ENCODE data around the gene PPP1R2.
"Not testable (repeated sequence)": the region's sequence is repeated elsewhere in the genome, so short reads cannot be mapped to it uniquely, and the experiment has no call there.

Gene PPP1R2

GRCh38 chr3:195542698-195543499 is at the start of gene PPP1R2:
PPP1R2 (minus strand) TSS chr3:195543325; CDS start chr3:195543025, 300 bp downstream.
- peak; percentile 86 for DNase-seq

DNA sequence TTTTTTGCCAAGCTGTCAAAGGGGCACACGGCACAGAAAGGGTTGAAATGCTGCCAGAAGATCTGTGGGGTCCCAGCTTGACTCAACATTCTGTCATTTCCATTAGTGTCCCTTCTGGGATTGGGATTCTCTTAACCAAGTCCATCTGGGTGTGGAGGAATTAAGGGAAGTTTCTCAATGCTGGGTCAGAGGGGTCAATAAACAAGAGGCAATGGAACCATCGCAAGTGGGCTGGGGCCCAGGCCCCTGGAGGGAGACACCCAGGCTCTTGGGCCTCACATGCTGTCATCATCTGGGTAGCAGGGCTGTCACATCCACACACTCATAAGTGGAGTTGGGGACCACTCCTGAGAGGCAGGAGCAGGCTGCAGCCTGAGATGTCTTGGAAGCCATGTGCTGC is 48.7 kb upstream of the PPP1R2 start:
- no peak for DNase-seq

DNA sequence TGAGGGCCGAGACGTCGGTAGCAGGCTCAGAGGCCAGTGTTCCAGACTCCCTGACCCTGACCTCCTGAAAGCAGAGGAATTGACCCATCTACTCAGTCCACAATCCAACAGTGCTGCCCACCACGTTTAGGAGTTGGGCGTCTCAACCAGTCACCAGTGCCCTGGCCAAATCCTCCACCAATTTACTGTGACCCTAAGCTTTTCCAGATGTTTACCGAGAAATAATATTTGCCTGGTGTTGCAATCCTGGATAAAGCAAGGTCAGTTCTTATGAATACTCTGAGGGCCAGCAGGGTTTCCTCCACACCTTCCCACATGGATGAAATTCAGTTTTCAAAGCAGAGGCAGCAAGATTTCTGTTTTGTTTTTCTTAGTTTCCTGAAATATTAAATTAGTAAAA is 48.1 kb upstream of the PPP1R2 start:
- no peak for DNase-seq

GRCh38 chr3:195590381-195590780 is 47.3 kb upstream of the PPP1R2 start:
- DNase-seq: not testable (repeated sequence)

GRCh38 chr3:195589796-195590195 is 46.7 kb upstream of the PPP1R2 start:
- DNase-seq: not testable (repeated sequence)

GRCh38 chr3:195587824-195588223 is 44.7 kb upstream of the PPP1R2 start:
- no peak for DNase-seq

- no peak for DNase-seq
Observed at GRCh38 chr3:195587406-195587805, 44.3 kb upstream of the PPP1R2 start.

DNA sequence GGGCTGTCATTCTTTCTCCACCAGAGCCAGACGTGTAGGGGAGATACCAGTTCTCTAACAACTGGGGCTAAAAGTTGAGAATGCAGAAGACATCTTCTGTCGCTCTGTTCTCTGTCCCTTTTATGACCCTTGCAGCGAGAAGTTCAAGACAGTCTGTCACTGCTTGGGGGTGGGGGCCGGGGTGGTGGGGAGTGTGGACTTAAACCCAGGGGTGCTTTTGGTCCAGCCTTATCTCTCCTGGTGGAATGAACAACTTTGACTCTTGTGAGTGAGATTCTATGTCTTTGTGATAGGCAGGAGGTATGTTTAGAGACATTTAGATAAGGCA is 41.4 kb upstream of the PPP1R2 start:
- no peak for DNase-seq

DNA sequence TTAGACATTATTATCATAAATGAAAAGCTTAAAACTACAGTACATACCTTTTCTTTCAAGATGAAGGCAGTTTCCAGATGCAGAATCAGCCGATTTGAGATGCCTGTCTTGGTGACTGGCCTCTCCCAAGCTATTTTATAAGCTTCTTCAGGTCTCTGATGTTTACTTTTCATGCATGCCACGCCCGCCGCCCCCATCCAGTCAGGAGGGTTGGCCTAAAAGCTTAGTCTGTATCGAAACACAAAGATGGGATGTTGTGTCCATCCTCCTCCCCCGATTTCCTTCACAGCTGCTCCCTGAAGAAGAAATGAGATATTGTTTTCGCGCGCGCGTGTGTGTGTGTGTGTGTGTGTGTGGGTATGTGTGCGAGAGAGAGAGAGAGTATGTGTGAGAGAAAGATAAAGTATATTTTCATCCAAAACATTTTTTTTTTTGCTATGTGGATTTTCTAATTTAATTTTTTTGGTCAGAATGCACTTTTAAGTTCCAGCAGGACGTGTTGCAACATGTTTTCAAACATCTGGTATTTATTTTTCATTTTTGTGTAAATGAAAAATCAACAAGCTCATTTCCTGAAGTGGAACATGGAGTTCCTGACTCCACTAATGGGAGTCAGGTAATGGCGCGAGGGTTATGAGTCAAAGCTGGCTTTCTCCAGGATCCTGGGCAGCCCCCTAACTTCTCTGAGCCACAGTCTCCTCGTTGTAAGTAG is 40.9 kb upstream of the PPP1R2 start, which contains the start of gene APOD:
Gene APOD (minus strand): TSS at position 110 of the 712 bp plus-strand sequence. CDS start 4,479 bp downstream, outside the sequence.
- no peak for DNase-seq

DNA sequence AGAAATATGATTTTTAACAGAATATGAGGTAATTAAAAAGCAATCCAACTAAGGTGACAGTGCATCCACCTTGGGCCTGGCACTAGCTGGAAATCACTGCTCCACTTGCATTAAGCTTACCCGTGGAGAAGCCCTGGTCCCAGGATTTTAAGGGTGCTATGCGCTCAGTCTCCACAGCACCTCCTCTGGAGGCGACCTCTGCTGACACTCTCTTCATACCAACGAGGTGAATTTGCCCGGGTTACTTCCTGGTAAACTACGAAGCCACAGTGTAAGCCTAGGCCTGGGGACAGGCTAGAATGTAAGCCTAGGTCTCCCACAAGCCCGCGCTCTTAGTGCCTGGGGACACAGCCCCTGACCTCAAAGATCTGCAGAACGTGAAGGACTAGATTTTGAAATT is 39.8 kb upstream of the PPP1R2 start:
- no peak for DNase-seq

DNA sequence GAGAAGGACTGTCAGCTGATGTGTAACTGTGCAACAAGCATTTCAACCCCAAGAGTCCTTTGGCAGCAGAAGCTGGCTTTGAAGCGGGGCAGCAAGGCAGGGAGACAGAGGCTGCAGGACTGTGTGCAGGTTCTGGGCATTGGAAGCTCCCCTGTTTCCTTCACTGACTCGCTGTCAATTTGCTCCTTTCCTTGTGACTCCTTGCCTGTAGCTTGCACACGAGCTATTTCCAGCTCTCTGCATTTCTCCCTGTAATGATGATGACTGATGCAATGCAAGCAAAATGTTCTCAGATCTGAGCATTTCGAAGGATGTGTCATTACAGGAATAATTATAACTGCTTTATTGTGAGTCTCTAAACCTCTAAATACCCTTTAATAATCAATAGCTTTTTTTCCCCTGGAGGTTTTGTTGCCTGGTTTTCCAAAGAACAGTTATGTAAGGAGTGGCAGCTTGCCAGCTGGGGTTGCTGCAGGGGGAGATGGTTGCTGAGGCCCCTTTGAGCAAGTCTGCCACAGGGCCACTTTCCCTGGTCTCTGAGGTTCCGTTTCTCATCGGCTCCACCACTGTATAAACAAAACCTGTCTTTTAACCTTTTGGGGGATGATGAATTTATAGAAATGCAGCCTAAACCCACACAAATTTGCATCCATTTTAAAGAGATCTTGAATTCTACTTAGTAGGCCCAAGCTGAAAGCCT is 37.8 kb upstream of the PPP1R2 start:
- no peak for DNase-seq

GRCh38 chr3:195579281-195579680 is 36.2 kb upstream of the PPP1R2 start:
- no peak for DNase-seq

GRCh38 chr3:195578565-195578964 is 35.4 kb upstream of the PPP1R2 start:
- DNase-seq: no peak

- no peak for DNase-seq
Observed at GRCh38 chr3:195577645-195578177, 34.6 kb upstream of the PPP1R2 start.

GRCh38 chr3:195574497-195575304 is 31.6 kb upstream of the PPP1R2 start:
- no peak for DNase-seq

GRCh38 chr3:195573611-195574496 is 30.7 kb upstream of the PPP1R2 start:
- DNase-seq: no peak

DNA sequence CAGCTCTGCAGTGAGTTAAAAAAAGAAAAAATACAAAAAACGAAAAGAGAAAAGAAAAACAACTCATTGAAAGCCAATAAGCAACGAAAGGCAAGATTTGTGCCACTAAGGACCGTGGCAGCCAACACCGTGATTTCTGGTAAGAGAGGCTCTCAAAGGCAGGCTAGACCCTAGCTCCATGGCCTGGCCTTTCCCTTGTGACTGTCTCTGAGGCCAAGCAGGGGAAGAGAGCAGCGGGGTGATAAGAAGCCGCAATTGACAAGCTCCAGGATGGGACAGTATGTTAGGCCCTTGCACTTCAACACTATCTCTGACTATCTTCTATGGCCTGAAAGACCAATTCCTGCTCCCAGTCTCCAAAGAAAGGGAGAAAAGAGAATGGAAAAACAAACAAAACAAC is 28.2 kb upstream of the PPP1R2 start:
- no peak for DNase-seq

DNA sequence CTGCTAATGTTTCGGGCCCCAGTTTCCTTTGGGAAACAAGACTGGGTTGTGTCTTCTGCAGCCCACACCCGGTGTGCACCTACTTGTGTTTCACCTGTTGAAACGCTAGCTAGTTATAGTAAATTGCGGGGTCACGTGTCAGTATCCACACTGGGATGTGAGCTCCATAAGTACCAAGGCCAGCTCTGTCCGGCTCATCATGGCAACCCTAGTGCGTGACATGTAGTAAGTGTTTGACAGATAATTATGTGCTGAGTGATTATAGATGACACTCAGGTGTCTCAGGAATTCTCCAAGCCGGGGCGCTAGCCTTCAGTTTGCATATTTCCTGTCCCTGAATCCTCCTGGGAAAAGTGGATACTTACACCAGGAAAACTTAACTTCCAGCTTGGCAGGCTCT is 27.8 kb upstream of the PPP1R2 start:
- DNase-seq: no peak

- DNase-seq: no peak
Observed at GRCh38 chr3:195570344-195570743, 27.2 kb upstream of the PPP1R2 start.

GRCh38 chr3:195568630-195569029 is 25.5 kb upstream of the PPP1R2 start:
- DNase-seq: no peak

- DNase-seq: no peak
Observed at GRCh38 chr3:195566797-195567196, 23.7 kb upstream of the PPP1R2 start.

DNA sequence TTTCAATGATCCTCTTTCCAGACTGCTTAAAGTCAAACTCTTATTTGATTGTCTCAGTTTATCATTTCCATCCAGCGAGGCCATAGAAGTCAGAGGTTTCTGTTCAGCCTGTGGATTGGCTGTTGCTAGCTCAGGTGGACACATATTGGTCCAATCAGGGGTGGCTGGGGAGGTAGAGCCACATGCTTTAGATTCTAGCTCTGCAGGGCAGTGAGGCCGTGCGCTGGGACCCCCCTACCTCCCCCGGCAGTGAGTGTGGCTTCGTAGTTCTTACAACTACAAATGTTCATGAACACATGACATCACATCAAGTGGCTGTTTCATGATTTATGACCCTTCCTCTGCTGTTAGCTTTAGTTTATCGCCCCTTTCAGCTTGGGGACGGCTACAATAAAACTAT is 22.6 kb upstream of the PPP1R2 start:
- no peak for DNase-seq
